Mammary microvascular endothelial cell (primary cell): ENCODE results near the gene PALS2. TPM values are rescaled to one million over a fixed set of nuclear protein-coding genes. Genes with fewer than 3 reads are reported as not detected.

Experiments
- total RNA-seq: library from RNA; depleted of rRNA; stranded (reverse); fragments of >200 nt; gene quantifications from 2 replicates; pipeline ENCODE4 v1.2.3, GENCODE V29; 2015

Gene PALS2, protein sequence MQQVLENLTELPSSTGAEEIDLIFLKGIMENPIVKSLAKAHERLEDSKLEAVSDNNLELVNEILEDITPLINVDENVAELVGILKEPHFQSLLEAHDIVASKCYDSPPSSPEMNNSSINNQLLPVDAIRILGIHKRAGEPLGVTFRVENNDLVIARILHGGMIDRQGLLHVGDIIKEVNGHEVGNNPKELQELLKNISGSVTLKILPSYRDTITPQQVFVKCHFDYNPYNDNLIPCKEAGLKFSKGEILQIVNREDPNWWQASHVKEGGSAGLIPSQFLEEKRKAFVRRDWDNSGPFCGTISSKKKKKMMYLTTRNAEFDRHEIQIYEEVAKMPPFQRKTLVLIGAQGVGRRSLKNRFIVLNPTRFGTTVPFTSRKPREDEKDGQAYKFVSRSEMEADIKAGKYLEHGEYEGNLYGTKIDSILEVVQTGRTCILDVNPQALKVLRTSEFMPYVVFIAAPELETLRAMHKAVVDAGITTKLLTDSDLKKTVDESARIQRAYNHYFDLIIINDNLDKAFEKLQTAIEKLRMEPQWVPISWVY
- 2.7 and 7.3 TPM in 2 replicates for total RNA-seq

DNA sequence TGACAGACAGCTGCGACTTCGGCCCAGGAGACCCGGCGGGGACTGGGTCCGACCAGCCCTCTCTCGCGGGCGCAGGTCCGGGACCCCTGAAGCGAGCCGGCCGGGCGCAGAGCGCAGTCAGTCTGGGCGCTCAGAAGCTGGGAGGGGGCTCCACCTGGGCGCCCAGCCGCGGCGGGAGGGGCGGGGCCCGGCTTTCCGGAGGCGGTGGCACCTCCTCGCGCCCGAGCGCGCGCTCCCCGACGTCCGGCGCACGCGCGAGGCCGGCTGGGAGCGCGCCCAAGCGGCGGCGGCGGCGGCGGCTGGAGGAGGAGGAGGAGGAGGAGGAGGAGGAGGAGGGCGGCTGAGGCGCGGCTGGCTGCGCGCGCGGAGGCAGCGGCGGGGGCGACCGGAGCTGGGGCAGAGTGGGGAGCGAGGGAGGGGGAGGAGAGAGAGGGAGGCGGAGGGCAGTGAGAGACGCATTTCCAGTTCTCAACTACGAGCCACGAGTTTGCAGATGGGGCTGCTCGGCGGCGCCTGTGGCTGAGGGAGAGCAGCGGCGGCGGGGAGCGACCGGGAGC is at the start of gene PALS2:
PALS2 (plus strand) TSS at position 456 of the 557 bp plus-strand sequence. CDS start 50,216 bp downstream, outside the sequence.

Other genes with a start within 250 kb of the PALS2 start
- gene GSDME, start 184.0 kb downstream of the PALS2 start, total RNA-seq = 32.9 and 34.9 TPM in 2 replicates